Peyer's patch (tissue), 4 donors: ENCODE measurements around the gene MACROD2.

ENCODE experiments used
- CTCF ChIP-seq, 6 experiments: fragments of 450-650 bp in 4 of 6; fragments of 200-600 bp in 2 of 6; sonication (generic) in 1 of 6; IDR thresholded peaks; one replicate each; pipeline ENCODE4 v1.5.1; 2017 to 2019; ENCODE audit warnings: antibody characterized with exemption in 6 of 6, mild to moderate bottlenecking in 3 of 6, moderate library complexity in 1 of 6
- POLR2A ChIP-seq, 2 donors: fragments of 450-650 bp; IDR thresholded peaks; one replicate each; pipeline ENCODE4 v1.5.1; 2017; ENCODE audit warnings: antibody characterized with exemption in 2 of 2, mild to moderate bottlenecking in 2 of 2, moderate library complexity in 2 of 2

- no peak for TF ChIP-seq CTCF (IDR thresholded peaks at IDR 0.05)
- TF ChIP-seq POLR2A (IDR thresholded peaks at IDR 0.05), result no peak
Observed at GRCh38 chr20:16072220-16072619, 2076.9 kb downstream of the MACROD2 start.
